Esophagus squamous epithelium (tissue), 5 donors: ENCODE data around the gene PLEKHH1. TPM values are rescaled to one million over a fixed set of nuclear protein-coding genes. Genes with fewer than 3 reads are reported as not detected.
"Not testable (repeated sequence)": the region's sequence is repeated elsewhere in the genome, so short reads cannot be mapped to it uniquely, and the experiment has no call there.

Source experiments
- DNase-seq: peaks from one replicate; lab custom pipeline; 2025; lab: John Stamatoyannopoulos, UW
- H3K27ac ChIP-seq, 4 donors: fragments of 200-600 bp; sonication (generic); one replicate each; pipeline ENCODE4 v1.5.1; 2016 to 2019; ENCODE audit warnings: mild to moderate bottlenecking in 1 of 4
- H3K27me3 ChIP-seq, 4 donors: fragments of 200-600 bp; sonication (generic); 1 replicate in 3 of 4; 2 replicates in 1 of 4; pipeline versions ENCODE4 v1.5.1 to v1.6.0; 2017 to 2021; ENCODE audit warnings: antibody characterized with exemption in 1 of 4
- H3K36me3 ChIP-seq, 3 donors: fragments of 200-600 bp; sonication (generic); one replicate each; pipeline ENCODE4 v1.5.1; 2016 to 2019
- H3K4me1 ChIP-seq, 3 donors: fragments of 200-600 bp; sonication (generic); one replicate each; pipeline ENCODE4 v1.5.1; 2017 to 2019
- H3K4me3 ChIP-seq, 4 donors: fragments of 200-600 bp; sonication (generic); 1 replicate in 3 of 4; 2 replicates in 1 of 4; pipeline ENCODE4 v1.5.1; 2016 to 2019; ENCODE audit warnings: mild to moderate bottlenecking in 2 of 4, moderate library complexity in 1 of 4
- H3K9me3 ChIP-seq, 3 donors: fragments of 200-600 bp; sonication (generic); one replicate each; pipeline ENCODE4 v1.5.1; 2016 to 2019
- POLR2A ChIP-seq, 4 donors: fragments of 450-650 bp; IDR thresholded peaks; one replicate each; pipeline ENCODE4 v1.6.1; 2017; ENCODE audit warnings: antibody characterized with exemption in 4 of 4, mild to moderate bottlenecking in 4 of 4, moderate library complexity in 3 of 4
- WGBS, 2 donors: methylation state at CpG; one replicate each; pipeline ENCODE4 v1.1.5; 2018; 5-methylcytosine and 5-hydroxymethylcytosine counted together
- intact Hi-C: fragments of 100-400 bp; cut with DNase I; formaldehyde crosslinking; loops from one replicate; pipeline ENCODE4 v1.15.0; 2022
- total RNA-seq, 4 donors: library from RNA; depleted of rRNA; stranded (reverse); fragments of >200 nt; gene quantifications; one replicate each; pipeline ENCODE4 v1.1.0, GENCODE V29; 2016
- TF ChIP-seq, protein P1 (sequence below), 6 experiments: fragments of 450-650 bp in 4 of 6; fragments of 200-600 bp in 2 of 6; sonication (generic) in 2 of 6; IDR thresholded peaks; one replicate each; pipeline ENCODE4 v1.5.1; 2016 to 2019; ENCODE audit warnings: antibody characterized with exemption in 6 of 6, mild to moderate bottlenecking in 4 of 6, moderate library complexity in 4 of 6
- donor health status: DM: yes; HTN: yes; CAD: no.

PLEKHH1 gene
- total RNA-seq, 4 donors from 2014 or later, result 4.1 to 7.9 (median 5.7) TPM

GRCh38 chr14:67583711-67584644, 50.9 kb downstream of the PLEKHH1 start:
- intact Hi-C loops, result no loop called here
- WGBS, 2 donors, result 70 to 83% methylated on average over 5 to 6 of the region's 6 CpGs
- Histone ChIP-seq H3K27me3 (no peaks in the 10 kb centered on the region), H3K9me3 (no peaks in the 10 kb centered on the region), H3K27ac (no peak overlapping the region), H3K4me1 (no peaks in the 10 kb centered on the region), H3K36me3 (peaks cover 0 to 61% (median 0%) of the 10 kb centered on the region in 3 donors), H3K4me3 (no peak overlapping the region)
- TF ChIP-seq, protein P1, sequence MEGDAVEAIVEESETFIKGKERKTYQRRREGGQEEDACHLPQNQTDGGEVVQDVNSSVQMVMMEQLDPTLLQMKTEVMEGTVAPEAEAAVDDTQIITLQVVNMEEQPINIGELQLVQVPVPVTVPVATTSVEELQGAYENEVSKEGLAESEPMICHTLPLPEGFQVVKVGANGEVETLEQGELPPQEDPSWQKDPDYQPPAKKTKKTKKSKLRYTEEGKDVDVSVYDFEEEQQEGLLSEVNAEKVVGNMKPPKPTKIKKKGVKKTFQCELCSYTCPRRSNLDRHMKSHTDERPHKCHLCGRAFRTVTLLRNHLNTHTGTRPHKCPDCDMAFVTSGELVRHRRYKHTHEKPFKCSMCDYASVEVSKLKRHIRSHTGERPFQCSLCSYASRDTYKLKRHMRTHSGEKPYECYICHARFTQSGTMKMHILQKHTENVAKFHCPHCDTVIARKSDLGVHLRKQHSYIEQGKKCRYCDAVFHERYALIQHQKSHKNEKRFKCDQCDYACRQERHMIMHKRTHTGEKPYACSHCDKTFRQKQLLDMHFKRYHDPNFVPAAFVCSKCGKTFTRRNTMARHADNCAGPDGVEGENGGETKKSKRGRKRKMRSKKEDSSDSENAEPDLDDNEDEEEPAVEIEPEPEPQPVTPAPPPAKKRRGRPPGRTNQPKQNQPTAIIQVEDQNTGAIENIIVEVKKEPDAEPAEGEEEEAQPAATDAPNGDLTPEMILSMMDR (IDR thresholded peaks at IDR 0.05), result peak; percentile 43 to 68 (median 51)
- TF ChIP-seq POLR2A (IDR thresholded peaks at IDR 0.05), result no peak
- no peak for DNase-seq

- WGBS, 2 donors, result 85% methylated on average over 2 of the region's 3 CpGs; no CpG with 5 or more reads in 1 of the 2 donors
- H3K9me3 ChIP-seq, result no peaks in the 10 kb centered on the region
- no peaks in the 10 kb centered on the region for H3K4me1 ChIP-seq
- H3K4me3 ChIP-seq, result no peak overlapping the region
- intact Hi-C loops, result no loop called here
- TF ChIP-seq POLR2A (IDR thresholded peaks at IDR 0.05), result no peak
- TF ChIP-seq, protein P1 (IDR thresholded peaks at IDR 0.05), result no peak
- no peak overlapping the region for H3K27ac ChIP-seq
- no peak for DNase-seq
- no peaks in the 10 kb centered on the region for H3K27me3 ChIP-seq
- peaks cover 3 to 62% (median 7%) of the 10 kb centered on the region in 3 donors for H3K36me3 ChIP-seq
Observed at GRCh38 chr14:67584978-67585377, 51.9 kb downstream of the PLEKHH1 start.

DNA sequence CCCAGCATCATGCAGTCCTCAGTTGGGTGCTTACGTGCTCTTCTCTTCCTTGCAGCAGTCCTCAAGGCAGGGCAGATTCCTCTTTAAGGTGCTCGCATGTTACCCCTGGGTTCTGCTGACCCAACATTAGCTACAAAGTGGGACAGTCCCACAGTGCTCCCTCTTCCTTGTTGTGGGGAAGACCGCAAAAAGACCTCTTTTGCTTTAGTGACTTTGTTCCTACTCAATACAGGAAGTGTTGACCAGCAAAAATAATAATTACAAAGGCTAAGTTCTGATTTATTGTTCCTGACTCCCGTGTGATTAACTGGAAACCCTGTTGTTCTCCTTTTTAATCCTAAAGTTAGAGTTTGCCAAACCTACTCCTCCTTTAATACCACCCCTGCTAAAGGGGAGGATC, 53.3 kb downstream of the PLEKHH1 start:
- WGBS, 2 donors, result 63 to 68% methylated on average over 4 of the region's 4 CpGs
- no peak overlapping the region for H3K4me3 ChIP-seq
- no peaks in the 10 kb centered on the region for H3K27me3 ChIP-seq
- TF ChIP-seq, protein P1 (IDR thresholded peaks at IDR 0.05), result no peak
- TF ChIP-seq POLR2A (IDR thresholded peaks at IDR 0.05), result no peak
- H3K9me3 ChIP-seq, result no peaks in the 10 kb centered on the region
- intact Hi-C loops, result no loop called here
- peaks cover 7 to 63% (median 10%) of the 10 kb centered on the region in 3 donors for H3K36me3 ChIP-seq
- no peaks in the 10 kb centered on the region for H3K4me1 ChIP-seq
- no peak overlapping the region for H3K27ac ChIP-seq
- DNase-seq, result no peak

- 39 to 69% methylated on average over 2 of the region's 2 CpGs for WGBS, 2 donors
- Histone ChIP-seq H3K36me3 (peaks cover 7 to 92% (median 15%) of the 10 kb centered on the region in 3 donors), H3K9me3 (no peaks in the 10 kb centered on the region), H3K4me1 (no peaks in the 10 kb centered on the region), H3K27me3 (no peaks in the 10 kb centered on the region), H3K4me3 (no peak overlapping the region), H3K27ac (no peak overlapping the region)
- intact Hi-C loops, result no loop called here
- no peak for DNase-seq
- TF ChIP-seq, protein P1 (IDR thresholded peaks at IDR 0.05), result no peak
- TF ChIP-seq POLR2A (IDR thresholded peaks at IDR 0.05), result no peak
Observed at GRCh38 chr14:67589204-67589770, 56.2 kb downstream of the PLEKHH1 start.

DNA sequence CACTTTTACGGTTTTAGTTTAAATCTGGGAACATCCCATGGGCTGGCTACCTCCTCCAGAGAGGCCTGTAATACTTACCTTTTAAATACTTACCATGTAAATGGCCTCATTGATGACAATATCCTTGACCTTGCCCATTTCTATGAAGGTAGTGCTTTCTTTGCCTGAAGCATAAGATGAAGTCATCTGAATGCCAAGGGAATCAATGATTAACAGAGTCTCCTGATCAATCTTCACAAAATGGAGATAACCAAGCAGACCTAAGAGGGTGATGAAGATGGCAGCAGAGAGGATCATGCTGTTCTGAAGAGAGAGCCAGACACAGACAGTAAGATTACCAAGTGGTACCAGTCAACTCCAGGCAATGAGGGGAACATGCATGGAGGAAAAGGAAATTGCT, 60.6 kb downstream of the PLEKHH1 start:
- H3K9me3 ChIP-seq, DNase-seq, H3K27me3 ChIP-seq, H3K4me1 ChIP-seq, intact Hi-C loops, H3K27ac ChIP-seq, H3K4me3 ChIP-seq: not testable (repeated sequence)
- peaks cover 7 to 61% (median 15%) of the 10 kb centered on the region in 3 donors for H3K36me3 ChIP-seq
- WGBS, 2 donors, result 0 to 45% methylated on average over 1 of the region's 1 CpG
